Sigmoid colon (tissue), 4 donors: ENCODE results near the gene ALOX12B.

ENCODE experiments used
- CTCF ChIP-seq, 4 experiments: fragments of 450-650 bp in 3 of 4; fragments of 200-600 bp in 1 of 4; IDR thresholded peaks; one replicate each; pipeline ENCODE4 v1.5.1; 2016 to 2019; ENCODE audit warnings: antibody characterized with exemption in 4 of 4, mild to moderate bottlenecking in 3 of 4, moderate library complexity in 2 of 4
- EP300 ChIP-seq, 4 donors: sonication (generic); formaldehyde crosslinking; IDR thresholded peaks; one replicate each; pipeline ENCODE4 v1.6.1; 2017; ENCODE audit warnings: antibody characterized with exemption in 4 of 4
- POLR2A ChIP-seq, 2 donors: fragments of 450-650 bp; IDR thresholded peaks; one replicate each; pipeline ENCODE4 v1.6.1; 2016; ENCODE audit warnings: antibody characterized with exemption in 2 of 2, mild to moderate bottlenecking in 2 of 2, moderate library complexity in 2 of 2

- no peak for TF ChIP-seq CTCF (IDR thresholded peaks at IDR 0.05)
- TF ChIP-seq EP300 (IDR thresholded peaks at IDR 0.05), result no peak
- no peak for TF ChIP-seq POLR2A (IDR thresholded peaks at IDR 0.05)
Measured at GRCh38 chr17:8120520-8121406, 33.2 kb upstream of the ALOX12B start.
